ENCODE data around the gene GK.
A peak's percentile ranks its signal among the peaks of the same experiment; 100 is the strongest.

The GK gene

GRCh38 chrX:30689116-30689515 lies 35.9 kb downstream of the GK start:
- ChIA-PET CTCF (no interaction called here), POLR2A (no interaction called here)
- Histone ChIP-seq H3K36me3 (ENCODE audit: control insufficient read depth in 2 of 2, insufficient read depth in 1 of 2, low read length in 2 of 2) (peaks cover 0 to 15% of the 10 kb centered on the region in 2 experiments; a peak in 1 of 3 replicates), H3K4me1 (ENCODE audit: control insufficient read depth, insufficient read depth, low read length) (no peaks in the 10 kb centered on the region), H3K9me3 (ENCODE audit: control insufficient read depth, insufficient read depth, low read depth, low read length) (no peaks in the 10 kb centered on the region), H3K4me3 (ENCODE audit: low read depth, low read length) (no peak overlapping the region), H3K27ac (ENCODE audit: extremely low read depth, low read depth, low read length) (no peak overlapping the region)
- TF ChIP-seq ZNF157 (tag by site-specific recombination; IDR thresholded peaks at IDR 0.05): no peak
- TF ChIP-seq TCF7L2 (IDR thresholded peaks at IDR 0.05; ENCODE audit: borderline replicate concordance, low read depth, low read length): no peak
- peak; percentile 21; the same call in 1 of the 2 replicates for TF ChIP-seq ATF2 (tag by site-specific recombination; IDR thresholded peaks at IDR 0.05; ENCODE audit: low read depth)

GRCh38 chrX:30690330-30690729 lies 37.1 kb downstream of the GK start:
- Histone ChIP-seq H3K36me3 (ENCODE audit: control insufficient read depth in 2 of 2, insufficient read depth in 1 of 2, low read length in 2 of 2) (peaks cover 0 to 25% of the 10 kb centered on the region in 2 experiments; a peak in 1 of 3 replicates), H3K4me3 (ENCODE audit: low read depth, low read length) (no peak overlapping the region), H3K4me1 (ENCODE audit: control insufficient read depth, insufficient read depth, low read length) (no peaks in the 10 kb centered on the region), H3K27ac (ENCODE audit: extremely low read depth, low read depth, low read length) (no peak overlapping the region), H3K9me3 (ENCODE audit: control insufficient read depth, insufficient read depth, low read depth, low read length) (no peaks in the 10 kb centered on the region)
- ChIA-PET POLR2A (no interaction called here), CTCF (no interaction called here)
- no peak for TF ChIP-seq FEZF1 (tag by site-specific recombination; IDR thresholded peaks at IDR 0.05)
- no peak for TF ChIP-seq MYNN (tag by site-specific recombination; IDR thresholded peaks at IDR 0.05; ENCODE audit: borderline replicate concordance)
- TF ChIP-seq, protein P1, sequence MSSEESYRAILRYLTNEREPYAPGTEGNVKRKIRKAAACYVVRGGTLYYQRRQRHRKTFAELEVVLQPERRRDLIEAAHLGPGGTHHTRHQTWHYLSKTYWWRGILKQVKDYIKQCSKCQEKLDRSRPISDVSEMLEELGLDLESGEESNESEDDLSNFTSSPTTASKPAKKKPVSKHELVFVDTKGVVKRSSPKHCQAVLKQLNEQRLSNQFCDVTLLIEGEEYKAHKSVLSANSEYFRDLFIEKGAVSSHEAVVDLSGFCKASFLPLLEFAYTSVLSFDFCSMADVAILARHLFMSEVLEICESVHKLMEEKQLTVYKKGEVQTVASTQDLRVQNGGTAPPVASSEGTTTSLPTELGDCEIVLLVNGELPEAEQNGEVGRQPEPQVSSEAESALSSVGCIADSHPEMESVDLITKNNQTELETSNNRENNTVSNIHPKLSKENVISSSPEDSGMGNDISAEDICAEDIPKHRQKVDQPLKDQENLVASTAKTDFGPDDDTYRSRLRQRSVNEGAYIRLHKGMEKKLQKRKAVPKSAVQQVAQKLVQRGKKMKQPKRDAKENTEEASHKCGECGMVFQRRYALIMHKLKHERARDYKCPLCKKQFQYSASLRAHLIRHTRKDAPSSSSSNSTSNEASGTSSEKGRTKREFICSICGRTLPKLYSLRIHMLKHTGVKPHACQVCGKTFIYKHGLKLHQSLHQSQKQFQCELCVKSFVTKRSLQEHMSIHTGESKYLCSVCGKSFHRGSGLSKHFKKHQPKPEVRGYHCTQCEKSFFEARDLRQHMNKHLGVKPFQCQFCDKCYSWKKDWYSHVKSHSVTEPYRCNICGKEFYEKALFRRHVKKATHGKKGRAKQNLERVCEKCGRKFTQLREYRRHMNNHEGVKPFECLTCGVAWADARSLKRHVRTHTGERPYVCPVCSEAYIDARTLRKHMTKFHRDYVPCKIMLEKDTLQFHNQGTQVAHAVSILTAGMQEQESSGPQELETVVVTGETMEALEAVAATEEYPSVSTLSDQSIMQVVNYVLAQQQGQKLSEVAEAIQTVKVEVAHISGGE (tag by site-specific recombination; conservative IDR thresholded peaks at IDR 0.05; ENCODE audit: low read depth): no peak
- no peak for TF ChIP-seq HOXC10 (CRISPR knock-in tag; IDR thresholded peaks at IDR 0.05)
- no peak for TF ChIP-seq REPIN1 (tag by site-specific recombination; IDR thresholded peaks at IDR 0.05; ENCODE audit: low read depth)
- no peak for TF ChIP-seq CTCF (tag by site-specific recombination; IDR thresholded peaks at IDR 0.05)
- TF ChIP-seq, protein P2, sequence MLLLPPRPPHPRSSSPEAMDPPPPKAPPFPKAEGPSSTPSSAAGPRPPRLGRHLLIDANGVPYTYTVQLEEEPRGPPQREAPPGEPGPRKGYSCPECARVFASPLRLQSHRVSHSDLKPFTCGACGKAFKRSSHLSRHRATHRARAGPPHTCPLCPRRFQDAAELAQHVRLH (tag by site-specific recombination; IDR thresholded peaks at IDR 0.05): no peak
- TF ChIP-seq GLI2 (tag by site-specific recombination; IDR thresholded peaks at IDR 0.05; ENCODE audit: borderline replicate concordance, low read depth): no peak
- no peak for TF ChIP-seq ZFP37 (tag by site-specific recombination; IDR thresholded peaks at IDR 0.05)
- no peak for TF ChIP-seq ZNF223 (tag by site-specific recombination; IDR thresholded peaks at IDR 0.05)
- TF ChIP-seq ZNF2 (tag by site-specific recombination; IDR thresholded peaks at IDR 0.05): no peak
- no peak for TF ChIP-seq ZNF488 (tag by site-specific recombination; IDR thresholded peaks at IDR 0.05)

Measured in HEK293 (cell line).